ENCODE results near the gene PFKFB3. TPM values are rescaled to one million over a fixed set of nuclear protein-coding genes. Genes with fewer than 3 reads are reported as not detected.
"Not testable (repeated sequence)": the region's sequence is repeated elsewhere in the genome, so short reads cannot be mapped to it uniquely, and the experiment has no call there.

PFKFB3 gene
- total RNA-seq, 1 donor from 2014 or later: 14.1 TPM

DNA sequence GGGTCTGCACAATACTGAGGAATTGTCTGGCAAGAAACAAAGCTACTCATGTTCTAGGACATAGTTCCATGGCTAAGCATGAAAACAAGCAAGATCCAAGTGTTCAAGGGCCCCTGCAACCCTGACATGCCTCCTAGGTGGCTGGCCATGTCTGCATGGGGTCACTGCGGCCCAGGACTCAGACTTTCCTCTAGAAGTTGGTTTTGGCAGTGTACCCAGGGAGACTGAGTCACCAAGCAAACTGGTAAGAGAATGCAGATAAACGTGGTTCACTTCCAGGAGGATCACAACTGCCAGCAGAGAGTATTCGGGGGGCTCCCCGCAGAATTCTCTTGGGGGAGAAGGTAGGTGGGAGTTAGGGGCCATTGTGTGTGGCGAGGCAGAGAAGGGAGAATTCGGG lies 7.4 kb upstream of the PFKFB3 start:
- intact Hi-C loops (cut with micrococcal nuclease): no loop called here

DNA sequence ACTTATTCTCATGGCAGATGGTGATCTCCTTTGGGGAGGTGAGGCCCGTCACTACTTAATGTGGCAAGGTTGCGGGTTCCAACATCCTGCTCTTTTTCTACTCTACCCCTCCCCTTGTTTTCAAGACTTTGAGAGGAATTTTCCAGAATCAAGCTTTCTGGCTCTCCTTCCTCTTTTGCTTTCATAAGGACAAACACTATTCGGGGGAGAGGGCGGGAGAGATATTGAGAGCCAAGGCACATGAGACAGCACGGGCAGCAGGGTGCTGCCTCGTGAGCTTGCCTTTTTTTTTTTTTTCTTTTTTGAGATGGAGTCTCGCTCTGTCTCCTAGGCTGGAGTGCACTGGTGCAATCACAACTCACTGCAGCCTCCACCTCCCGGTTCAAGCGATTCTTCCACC lies 6.9 kb upstream of the PFKFB3 start:
- Histone ChIP-seq H3K4me3 (no peak overlapping the region), H3K27ac (replicated peaks) (peak overlapping the region; percentile 63), H3K36me3 (no peaks in the 10 kb centered on the region), H3K4me1 (peaks cover 63% of the 10 kb centered on the region), H3K27me3 (ENCODE audit: low read depth) (no peaks in the 10 kb centered on the region), H3K9me3 (replicated peaks) (no peaks in the 10 kb centered on the region)
- no peak for TF ChIP-seq CTCF (IDR thresholded peaks at IDR 0.05; ENCODE audit: borderline replicate concordance)
- DNase-seq: no peak
- intact Hi-C loops (cut with micrococcal nuclease): no loop called here

More for the DNA sequence above, 7.4 kb upstream of the PFKFB3 start:
- Histone ChIP-seq H3K36me3 (no peaks in the 10 kb centered on the region), H3K4me1 (peaks cover 60% of the 10 kb centered on the region), H3K27me3 (ENCODE audit: low read depth) (no peaks in the 10 kb centered on the region), H3K27ac (replicated peaks) (peak overlapping the region; percentile 63), H3K9me3 (replicated peaks) (no peaks in the 10 kb centered on the region), H3K4me3 (no peak overlapping the region)
- TF ChIP-seq CTCF (IDR thresholded peaks at IDR 0.05; ENCODE audit: borderline replicate concordance): no peak
- no peak for DNase-seq

DNA sequence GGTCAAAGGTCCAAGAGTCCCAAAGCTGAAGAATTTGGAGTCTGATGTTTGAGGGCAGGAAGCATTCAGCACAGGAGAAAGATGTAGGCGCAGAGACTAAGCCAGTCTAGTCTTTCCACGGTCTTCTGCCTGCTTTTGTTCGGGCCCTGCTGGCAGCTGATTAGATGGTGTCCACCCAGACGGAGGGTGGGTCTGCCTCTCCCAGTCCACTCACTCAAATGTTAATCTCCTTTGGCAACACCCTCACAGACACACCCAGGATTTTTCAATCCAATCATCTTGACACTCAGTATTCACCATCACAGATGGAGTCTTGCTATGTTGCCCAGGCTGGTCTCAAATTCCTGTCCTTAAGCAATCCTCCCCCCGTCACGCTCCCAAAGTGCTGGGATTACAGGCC lies 6.2 kb upstream of the PFKFB3 start:
- peak overlapping the region; percentile 63 for H3K27ac ChIP-seq (replicated peaks)
- H3K4me1 ChIP-seq: peaks cover 61% of the 10 kb centered on the region
- H3K27me3 ChIP-seq (ENCODE audit: low read depth); DNase-seq; intact Hi-C loops (cut with micrococcal nuclease); H3K9me3 ChIP-seq (replicated peaks); H3K4me3 ChIP-seq; H3K36me3 ChIP-seq: not testable (repeated sequence)

GRCh38 chr10:6197321-6197720 lies 5.4 kb upstream of the PFKFB3 start:
- no peaks in the 10 kb centered on the region for H3K27me3 ChIP-seq (ENCODE audit: low read depth)
- DNase-seq: no peak
- no peaks in the 10 kb centered on the region for H3K36me3 ChIP-seq
- no peak overlapping the region for H3K4me3 ChIP-seq
- H3K4me1 ChIP-seq: peaks cover 62% of the 10 kb centered on the region
- H3K27ac ChIP-seq (replicated peaks): peak overlapping the region; percentile 8
- intact Hi-C loops (cut with micrococcal nuclease): no loop called here
- no peak for TF ChIP-seq CTCF (IDR thresholded peaks at IDR 0.05; ENCODE audit: borderline replicate concordance)
- H3K9me3 ChIP-seq (replicated peaks): no peaks in the 10 kb centered on the region

- peaks cover 62% of the 10 kb centered on the region for H3K4me1 ChIP-seq
- DNase-seq: no peak
- H3K4me3 ChIP-seq: no peak overlapping the region
- H3K9me3 ChIP-seq (replicated peaks): no peaks in the 10 kb centered on the region
- no peaks in the 10 kb centered on the region for H3K36me3 ChIP-seq
- no peak overlapping the region for H3K27ac ChIP-seq (replicated peaks)
- no peaks in the 10 kb centered on the region for H3K27me3 ChIP-seq (ENCODE audit: low read depth)
- no peak for TF ChIP-seq CTCF (IDR thresholded peaks at IDR 0.05; ENCODE audit: borderline replicate concordance)
- intact Hi-C loops (cut with micrococcal nuclease): no loop called here
These were observed 4.6 kb upstream of the PFKFB3 start for GRCh38 chr10:6198171-6198570.

GRCh38 chr10:6199131-6199733 lies 3.5 kb upstream of the PFKFB3 start:
- intact Hi-C loops (cut with micrococcal nuclease): no loop called here
- Histone ChIP-seq H3K4me1 (peaks cover 66% of the 10 kb centered on the region), H3K27ac (replicated peaks) (peak overlapping the region; percentile 98), H3K9me3 (replicated peaks) (no peaks in the 10 kb centered on the region), H3K4me3 (no peak overlapping the region), H3K27me3 (ENCODE audit: low read depth) (no peaks in the 10 kb centered on the region), H3K36me3 (no peaks in the 10 kb centered on the region)
- no peak for TF ChIP-seq CTCF (IDR thresholded peaks at IDR 0.05; ENCODE audit: borderline replicate concordance)
- DNase-seq: no peak

Data from left ventricle myocardium inferior (tissue), 1 donor.